HG03565 (cell line): ENCODE data around the gene FRMD4A.
A peak's percentile ranks its signal among the peaks of the same experiment; 100 is the strongest.

Source experiments
- ATAC-seq: cut with Tn5 transposase; IDR thresholded peaks from one replicate; pipeline ENCODE4 v1.9.1; 2021; ENCODE audit warnings: mild to moderate bottlenecking, moderate library complexity; ENCODE audit not compliant: unreplicated experiment

The FRMD4A gene

GRCh38 chr10:14195433-14195832, 135.3 kb downstream of the FRMD4A start:
- ATAC-seq: no peak

DNA sequence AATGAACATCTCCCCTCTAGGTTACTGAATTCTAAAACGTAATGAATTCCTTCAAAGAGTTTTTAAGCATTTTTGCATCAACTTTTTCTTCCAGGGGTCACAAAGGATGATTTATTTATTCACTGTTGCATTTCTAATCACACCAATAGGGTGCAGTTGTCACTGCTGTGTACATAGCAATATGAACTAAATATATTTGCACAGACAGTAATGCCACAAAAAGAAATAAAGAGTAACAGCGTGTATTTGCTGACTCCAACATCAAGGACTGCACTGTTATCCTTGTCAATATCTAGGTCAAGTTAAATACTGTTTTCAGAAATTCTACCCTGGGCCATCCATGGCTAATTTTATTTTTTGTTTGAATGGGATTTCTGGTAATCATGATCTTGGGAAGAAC, 138.0 kb downstream of the FRMD4A start:
- ATAC-seq: no peak

- ATAC-seq: no peak
Measured at GRCh38 chr10:14191871-14192270, 138.9 kb downstream of the FRMD4A start.

GRCh38 chr10:14191407-14191806, 139.3 kb downstream of the FRMD4A start:
- ATAC-seq: no peak

DNA sequence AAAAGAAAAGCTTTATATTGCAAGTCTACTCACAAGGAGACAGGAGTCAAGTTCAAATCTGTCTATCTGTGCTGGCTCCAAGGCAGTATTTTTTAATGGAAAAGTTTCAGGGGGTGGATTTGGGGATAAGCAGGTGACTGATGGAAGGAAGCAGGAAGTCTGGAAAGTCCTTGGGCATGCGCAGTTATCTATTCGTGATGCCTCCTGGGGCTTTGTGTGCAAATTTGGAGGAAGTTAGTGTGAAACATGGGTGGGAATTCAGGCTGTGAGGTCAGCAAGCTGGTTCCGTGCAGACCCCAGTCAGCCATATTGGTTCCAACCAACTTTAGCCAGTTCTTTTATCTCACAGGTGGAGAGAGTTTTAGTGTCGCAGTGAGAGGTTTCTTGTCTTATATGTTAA, 140.0 kb downstream of the FRMD4A start:
- ATAC-seq: no peak

DNA sequence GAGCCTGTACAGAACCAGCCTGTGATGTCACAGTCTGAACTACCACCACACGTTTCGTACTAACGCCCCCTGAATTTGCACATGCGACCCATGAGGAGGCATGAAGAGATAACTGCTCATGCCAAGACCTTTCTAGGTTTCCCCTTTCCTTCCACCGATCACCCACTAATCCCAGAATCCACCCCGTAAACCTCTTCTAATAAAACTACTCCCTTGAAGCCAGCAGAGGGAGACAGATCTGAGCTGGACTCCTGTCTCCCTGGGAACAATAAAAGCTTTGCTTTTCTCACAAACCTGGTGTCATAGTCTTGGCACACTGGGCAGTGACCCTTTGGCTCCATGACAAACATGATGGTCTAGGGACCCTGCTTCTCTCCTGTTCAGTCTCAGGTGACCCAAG, 144.5 kb downstream of the FRMD4A start:
- ATAC-seq: no peak

GRCh38 chr10:14185316-14186045, 145.2 kb downstream of the FRMD4A start:
- ATAC-seq: peak; percentile 67

GRCh38 chr10:14184841-14185315, 145.8 kb downstream of the FRMD4A start:
- peak; percentile 50 for ATAC-seq

GRCh38 chr10:14182781-14183180, 147.9 kb downstream of the FRMD4A start:
- no peak for ATAC-seq

DNA sequence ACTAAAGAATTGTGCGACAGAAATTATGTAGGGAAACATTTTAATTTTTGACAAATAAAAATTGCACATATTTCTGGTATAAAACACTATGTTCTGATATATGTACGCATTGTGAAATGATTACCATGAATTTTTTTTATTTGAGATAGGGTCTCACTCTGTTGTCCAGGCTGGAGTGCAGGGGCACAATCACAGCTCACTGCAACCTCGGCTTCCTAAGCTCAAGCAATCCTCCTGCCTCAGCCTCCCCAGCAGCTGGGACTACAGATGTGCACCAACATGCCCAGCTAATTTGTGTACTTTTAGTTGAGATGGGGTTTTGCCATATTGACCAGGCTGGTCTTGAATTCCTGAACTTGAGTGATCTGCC, 149.2 kb downstream of the FRMD4A start:
- ATAC-seq: no peak

- ATAC-seq: no peak
Measured at GRCh38 chr10:14180911-14181566, 149.7 kb downstream of the FRMD4A start.

DNA sequence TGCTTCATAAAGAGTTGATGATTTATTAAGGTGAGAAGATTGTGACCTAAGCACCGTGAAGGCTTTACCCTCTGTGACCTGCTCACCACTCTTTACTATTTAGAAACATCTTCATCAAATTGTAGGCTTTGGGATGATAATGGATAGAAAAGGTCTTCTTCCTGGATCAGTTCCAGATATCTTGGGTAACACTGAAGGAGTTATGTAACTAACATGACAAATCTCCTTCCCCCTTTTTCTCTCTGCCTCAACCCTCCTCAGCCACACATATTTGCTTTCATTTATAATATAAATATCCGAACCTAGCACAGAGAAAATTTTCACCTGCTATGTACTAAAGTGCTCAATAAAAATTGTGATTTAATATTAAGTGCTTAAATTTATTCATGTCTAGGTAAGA, 151.5 kb downstream of the FRMD4A start:
- ATAC-seq: no peak

DNA sequence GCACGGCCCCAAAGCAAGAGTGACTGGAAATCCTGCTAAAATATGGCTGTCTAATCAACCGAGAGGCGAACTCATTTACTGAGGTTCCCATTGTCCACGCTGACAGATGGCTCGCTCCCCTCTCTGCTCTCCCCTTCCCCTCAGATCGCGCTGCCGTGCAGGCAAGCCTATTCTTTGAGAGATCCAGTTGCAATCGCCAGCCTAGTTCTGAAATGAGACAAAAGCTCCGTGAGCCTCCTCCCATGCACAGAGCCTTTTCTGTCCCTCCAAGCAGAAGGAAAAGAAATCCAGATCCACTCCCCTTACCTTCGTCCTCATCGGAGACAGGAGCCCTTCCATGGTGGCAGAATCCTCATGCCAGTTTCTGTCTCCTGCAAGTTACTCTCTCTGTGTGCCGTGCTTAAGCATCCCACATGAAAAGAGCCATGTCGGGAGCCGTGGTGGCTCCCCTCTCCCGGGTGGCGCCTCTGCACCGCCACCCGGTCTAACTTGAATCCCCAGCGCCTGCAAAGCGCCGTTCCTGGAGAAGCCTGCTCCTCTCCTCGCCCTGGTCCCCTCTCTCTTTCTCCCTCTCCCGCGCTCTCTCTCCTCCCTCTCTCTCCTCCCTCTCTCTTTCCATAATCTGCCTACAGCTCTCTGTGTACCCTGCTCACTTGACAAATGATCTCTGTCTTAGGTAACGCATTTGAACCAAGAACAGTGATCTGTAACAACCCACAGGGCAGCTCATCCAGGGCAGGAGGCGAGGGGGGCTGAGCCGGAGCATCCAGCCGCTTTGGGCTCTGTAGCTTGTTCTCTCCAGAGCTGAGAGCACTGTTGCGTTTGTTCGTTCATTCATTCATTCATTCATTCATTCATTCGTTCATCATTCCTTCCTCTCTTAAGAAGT, 156.8 kb downstream of the FRMD4A start:
- no peak for ATAC-seq

GRCh38 chr10:14173391-14173705, 157.4 kb downstream of the FRMD4A start:
- ATAC-seq: no peak

DNA sequence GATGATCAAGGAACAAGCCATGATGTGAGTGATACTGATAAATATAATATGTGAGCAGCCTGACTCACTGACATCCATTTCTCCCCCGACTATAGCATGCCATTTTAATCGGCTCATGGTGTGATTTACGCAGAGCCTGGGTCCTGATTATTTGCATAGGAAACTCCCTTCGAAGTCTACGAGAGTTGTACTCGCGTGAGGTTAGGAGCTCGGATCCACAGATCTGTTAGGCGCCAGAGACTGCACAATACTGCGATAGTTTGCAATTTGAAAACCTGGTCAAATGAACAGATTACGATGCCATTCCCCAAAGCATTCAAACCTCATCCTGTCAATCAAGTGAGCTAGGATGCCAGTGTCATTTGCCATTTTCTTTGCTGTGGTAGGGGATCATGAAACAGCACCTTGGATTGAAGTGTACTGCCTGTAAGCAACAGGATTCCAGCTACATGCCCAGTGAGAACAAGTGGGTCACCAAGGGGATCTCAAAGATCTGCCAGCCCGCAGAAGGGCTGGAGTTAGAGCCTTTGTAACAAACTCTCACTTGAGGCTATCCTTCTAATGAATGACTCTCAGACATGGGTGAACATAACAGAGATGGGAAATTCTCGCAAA, 158.3 kb downstream of the FRMD4A start:
- no peak for ATAC-seq

- no peak for ATAC-seq
Measured at GRCh38 chr10:14171336-14171735, 159.4 kb downstream of the FRMD4A start.

DNA sequence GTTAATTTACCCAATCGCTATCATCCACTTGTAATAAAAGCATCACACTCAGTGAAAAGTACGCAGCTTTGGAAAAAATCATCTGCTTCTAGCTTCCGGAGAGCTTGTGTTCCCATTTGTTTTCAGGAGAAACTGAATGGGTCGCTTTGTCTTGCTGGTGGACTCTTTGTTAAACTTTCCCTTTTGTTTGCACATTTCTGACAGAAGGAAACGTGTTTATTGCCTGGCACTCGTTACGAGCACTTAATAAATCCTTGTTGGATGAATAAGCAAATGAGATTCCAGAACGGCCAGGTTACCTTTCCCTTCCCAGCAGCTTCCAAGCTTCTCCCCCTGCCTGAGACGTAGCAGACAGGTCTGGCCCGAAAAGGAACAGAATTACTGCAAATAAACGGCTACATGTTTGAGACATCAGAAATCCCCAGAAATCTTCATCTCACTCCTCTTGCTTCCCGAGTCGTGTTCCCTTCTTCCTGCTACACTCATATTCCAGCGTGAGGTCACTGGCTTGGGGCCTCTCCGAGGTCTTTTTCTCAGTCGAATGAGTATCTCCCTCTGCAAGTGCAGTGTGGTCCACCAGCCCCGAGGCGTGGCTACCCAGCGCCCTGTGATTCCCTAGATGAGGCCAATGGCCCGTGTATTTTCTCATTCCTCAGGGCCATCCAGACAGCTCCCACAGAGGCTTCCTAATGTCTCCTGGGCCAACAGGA, 167.2 kb downstream of the FRMD4A start:
- ATAC-seq: no peak

DNA sequence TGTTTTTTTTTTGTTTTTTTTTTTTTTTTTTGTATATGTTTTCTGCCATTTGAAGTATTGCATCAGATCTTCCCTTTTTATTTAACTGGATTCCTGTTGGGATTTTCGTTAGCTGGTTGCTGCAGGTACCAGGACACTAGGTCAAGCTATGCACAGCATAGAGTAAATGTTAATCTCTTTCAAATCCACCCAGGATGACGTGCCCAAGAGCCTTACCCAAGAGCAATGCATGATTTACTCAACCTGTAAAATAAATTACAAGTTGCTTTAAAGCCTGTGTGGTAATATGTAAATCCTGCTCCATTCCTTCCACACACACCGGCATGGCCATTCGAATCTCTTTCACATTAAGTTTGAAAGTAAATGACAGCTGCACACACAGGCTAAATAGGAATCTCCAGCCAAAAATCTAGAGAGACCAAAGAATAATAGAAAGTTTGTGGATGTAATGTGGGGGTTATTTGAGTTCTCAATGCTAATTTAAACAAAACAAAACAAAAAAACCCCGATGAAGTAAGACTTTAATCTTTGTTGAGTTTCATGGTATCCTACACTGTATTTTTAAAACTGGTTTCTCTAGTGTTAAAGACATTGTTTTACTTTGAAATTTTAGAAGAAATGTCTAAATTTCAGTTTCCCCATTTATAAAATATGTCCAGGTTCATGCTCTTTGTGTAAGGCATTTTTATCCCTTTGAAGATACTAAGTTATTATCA, 167.9 kb downstream of the FRMD4A start:
- no peak for ATAC-seq

GRCh38 chr10:14162061-14162460, 168.7 kb downstream of the FRMD4A start:
- no peak for ATAC-seq

GRCh38 chr10:14160299-14160698, 170.4 kb downstream of the FRMD4A start:
- no peak for ATAC-seq
